ENCODE data around the gene SPIRE1.
A peak's percentile ranks its signal among the peaks of the same experiment; 100 is the strongest.
"Not testable (repeated sequence)": the region's sequence is repeated elsewhere in the genome, so short reads cannot be mapped to it uniquely, and the experiment has no call there.

The SPIRE1 gene

GRCh38 chr18:12411456-12411855 is 246.5 kb downstream of the SPIRE1 start:
- DNase-seq (ENCODE audit: low spot score), result no peak

DNA sequence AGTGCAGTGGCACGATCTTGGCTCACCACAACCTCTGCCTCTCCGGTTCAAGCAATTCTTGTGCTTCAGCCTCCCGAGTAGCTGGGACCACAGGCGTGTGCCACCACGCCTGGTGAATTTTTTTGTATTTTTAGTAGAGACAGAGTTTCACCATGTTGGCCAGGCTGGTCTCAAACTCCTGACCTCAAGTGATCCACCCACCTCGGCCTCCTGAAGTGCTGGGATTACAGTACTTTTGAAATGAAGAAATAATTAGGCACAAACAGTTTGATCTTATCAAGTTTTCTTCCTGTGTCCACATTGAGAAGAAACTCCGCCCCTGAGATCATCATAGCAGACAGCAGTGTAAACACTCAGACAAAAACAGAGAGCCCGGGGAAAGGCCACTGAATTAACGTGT is 247.2 kb downstream of the SPIRE1 start:
- not testable (repeated sequence) for DNase-seq (ENCODE audit: low spot score)

DNA sequence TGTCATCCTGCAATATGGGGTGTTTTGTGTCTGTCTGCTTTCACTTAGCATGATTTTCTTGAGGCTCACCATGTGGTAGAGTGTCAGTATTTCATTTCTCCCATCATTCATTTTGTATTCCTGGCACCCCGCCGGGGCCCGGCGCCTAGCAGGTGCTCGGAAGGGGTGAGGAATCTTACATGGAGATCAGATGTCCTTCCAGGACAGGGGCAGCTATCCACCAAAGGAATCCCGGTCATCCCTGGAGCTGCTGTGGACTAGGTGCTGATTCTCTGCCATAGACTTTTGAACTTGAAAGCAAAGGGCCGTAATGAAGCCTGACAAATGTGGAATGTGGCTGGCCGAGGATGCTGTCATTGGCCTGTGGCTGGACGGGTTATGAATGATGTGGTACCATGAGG is 247.8 kb downstream of the SPIRE1 start:
- no peak for DNase-seq (ENCODE audit: low spot score)

DNA sequence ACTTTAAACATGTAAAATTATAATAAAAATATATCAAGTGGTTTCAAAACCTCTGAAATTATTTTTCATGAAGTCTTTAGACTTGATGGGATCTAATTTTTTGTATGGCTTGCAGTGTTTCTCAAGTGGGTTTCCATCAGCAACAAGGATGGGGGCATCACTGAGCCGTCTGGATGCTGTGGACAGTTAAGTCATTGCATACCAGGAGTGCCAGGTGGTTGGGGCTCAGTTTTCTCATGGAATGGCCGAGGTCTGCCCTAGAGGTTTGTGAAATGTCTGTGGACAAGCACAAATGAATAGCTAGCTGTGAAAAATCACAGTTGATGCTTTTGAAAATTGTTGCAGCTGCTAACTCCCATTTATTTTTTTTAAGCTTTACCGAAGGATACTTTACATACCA is 248.4 kb downstream of the SPIRE1 start:
- no peak for DNase-seq (ENCODE audit: low spot score)

DNA sequence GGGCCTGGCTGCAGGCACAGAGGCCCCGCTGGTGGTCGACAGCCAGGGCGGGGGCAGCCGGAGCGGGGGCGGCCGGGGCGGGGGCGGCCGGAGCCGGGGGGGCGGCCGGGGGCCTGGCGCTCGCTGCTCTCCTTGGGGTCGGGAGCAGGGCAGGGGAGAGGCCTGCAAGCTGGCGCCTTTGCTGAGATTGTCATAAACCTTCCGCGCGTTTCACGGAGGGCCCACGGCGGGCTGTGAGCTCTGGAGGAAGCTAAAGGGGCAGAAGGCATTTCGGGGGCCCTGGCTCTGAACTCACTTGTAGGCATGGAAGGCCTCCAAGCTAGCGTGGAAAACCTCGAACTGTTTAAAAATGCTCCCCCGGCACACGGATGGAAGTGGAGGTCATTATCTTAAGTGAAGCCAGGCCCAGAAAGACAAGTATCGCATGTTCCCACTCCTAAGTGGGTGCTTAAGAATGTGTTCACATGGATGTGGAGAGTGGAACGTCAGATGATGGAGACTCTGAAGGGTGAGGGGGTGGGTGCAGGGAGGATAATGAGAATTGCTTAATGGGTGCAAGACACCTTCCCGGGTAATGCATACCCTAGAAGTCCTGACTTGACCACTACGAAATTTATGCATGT is 249.5 kb downstream of the SPIRE1 start:
- peak; percentile 51 for DNase-seq (ENCODE audit: low spot score)

- DNase-seq (ENCODE audit: low spot score), result no peak
Measured at GRCh38 chr18:12406371-12407111, 251.4 kb downstream of the SPIRE1 start.

- DNase-seq (ENCODE audit: low spot score), result no peak
Measured at GRCh38 chr18:12405066-12405465, 252.8 kb downstream of the SPIRE1 start.

DNA sequence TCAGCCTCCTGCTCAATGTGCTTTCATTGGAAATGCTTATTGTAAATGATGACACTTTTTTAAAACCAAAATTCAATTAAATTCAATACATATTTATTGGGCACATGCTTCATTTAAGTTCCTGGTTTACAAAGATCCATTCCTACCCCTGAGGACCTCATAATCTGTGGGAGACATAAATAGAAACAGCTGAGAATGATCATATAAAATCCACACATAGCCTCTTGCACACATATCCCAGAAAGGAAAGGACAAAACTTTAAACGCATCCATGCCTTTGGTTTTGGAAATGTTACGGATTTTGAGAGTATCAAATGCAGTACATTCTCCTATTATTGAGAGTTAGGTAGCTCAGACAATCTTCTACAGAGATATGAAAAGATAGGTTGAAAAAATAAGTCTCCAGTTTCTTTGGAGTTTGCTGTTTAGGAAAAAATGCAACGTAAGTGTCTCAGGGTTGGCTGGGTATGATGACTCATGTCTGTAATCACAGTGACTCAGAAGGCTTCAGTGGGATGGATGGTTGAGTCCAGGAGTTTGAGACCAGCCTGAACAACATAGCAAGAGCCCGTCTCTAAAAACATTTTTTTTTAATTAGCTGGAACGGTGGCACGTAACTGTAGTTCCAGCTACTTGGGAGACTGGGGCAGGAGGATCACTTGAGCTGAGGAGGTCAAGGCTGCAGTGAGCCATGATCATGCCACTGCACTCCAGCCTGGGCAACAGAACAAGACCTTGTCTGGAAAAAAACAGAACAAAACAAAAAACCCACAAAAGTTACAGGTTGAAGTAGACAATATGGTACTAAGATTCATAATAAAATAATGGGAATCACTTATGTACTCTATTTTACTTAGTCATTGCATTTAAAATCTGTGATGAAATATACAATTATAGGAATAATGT is 254.1 kb downstream of the SPIRE1 start:
- DNase-seq (ENCODE audit: low spot score), result no peak

GRCh38 chr18:12401881-12402280 is 256.0 kb downstream of the SPIRE1 start:
- DNase-seq (ENCODE audit: low spot score), result no peak

GRCh38 chr18:12399231-12399630 is 258.7 kb downstream of the SPIRE1 start:
- DNase-seq (ENCODE audit: low spot score), result no peak

DNA sequence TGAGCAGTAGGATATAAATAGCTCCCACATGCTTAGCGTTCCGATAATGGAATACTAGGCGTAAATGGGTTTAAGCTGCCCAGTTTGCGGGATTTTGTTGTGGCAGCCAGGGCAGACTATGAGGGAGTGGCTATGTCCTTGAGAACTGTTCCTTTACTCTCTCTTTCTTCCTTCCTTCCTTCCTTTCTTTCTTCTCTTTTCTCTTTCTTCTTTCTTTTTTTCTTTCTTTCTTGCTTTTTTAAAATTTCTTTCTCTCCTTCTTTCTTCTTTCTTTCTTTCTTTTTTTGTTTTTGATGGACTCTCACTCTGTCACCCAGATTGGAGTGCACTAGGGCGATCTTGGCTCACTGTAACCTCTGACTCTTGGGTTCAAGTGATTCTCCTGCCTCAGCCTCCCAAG is 259.3 kb downstream of the SPIRE1 start:
- no peak for DNase-seq (ENCODE audit: low spot score)

DNA sequence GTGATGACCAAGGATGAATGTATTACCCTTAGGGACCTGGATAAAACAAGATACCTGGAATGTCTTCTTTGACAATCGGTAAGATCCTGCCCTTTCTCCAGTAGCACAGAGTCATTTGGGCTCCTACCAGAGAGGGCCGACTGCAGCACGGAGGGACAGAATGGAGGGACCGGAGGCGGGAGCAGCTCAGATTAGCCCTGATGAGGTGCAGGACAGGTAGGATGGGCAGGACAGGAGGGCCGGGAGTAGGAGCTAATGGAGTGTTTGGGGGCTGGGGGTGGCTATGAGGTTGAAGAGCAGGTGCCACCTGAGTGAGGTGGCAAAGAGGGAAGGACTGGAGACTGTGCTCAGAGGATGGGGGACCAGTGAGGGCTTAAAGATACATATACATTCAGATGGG is 260.1 kb downstream of the SPIRE1 start:
- DNase-seq (ENCODE audit: low spot score), result no peak

- DNase-seq (ENCODE audit: low spot score), result no peak
Measured at GRCh38 chr18:12397254-12397653, 260.7 kb downstream of the SPIRE1 start.

Measured in NAMALWA (cell line).